C4-2B (cell line): Measurements from ENCODE around the gene PLEKHA8.

Experiments
- H3K27ac ChIP-seq: fragments of 450-650 bp; 2 replicates; pipeline ENCODE4 v1.5.1; 2017
- ZFX ChIP-seq: fragments of 450-650 bp; IDR thresholded peaks from 2 replicates; pipeline ENCODE4 v1.6.1; 2017
- TF ChIP-seq, protein P1 (sequence below): fragments of 450-650 bp; conservative IDR thresholded peaks from 2 replicates; pipeline ENCODE4 v1.5.1; 2017; ENCODE audit warnings: mild to moderate bottlenecking

PLEKHA8 gene

DNA sequence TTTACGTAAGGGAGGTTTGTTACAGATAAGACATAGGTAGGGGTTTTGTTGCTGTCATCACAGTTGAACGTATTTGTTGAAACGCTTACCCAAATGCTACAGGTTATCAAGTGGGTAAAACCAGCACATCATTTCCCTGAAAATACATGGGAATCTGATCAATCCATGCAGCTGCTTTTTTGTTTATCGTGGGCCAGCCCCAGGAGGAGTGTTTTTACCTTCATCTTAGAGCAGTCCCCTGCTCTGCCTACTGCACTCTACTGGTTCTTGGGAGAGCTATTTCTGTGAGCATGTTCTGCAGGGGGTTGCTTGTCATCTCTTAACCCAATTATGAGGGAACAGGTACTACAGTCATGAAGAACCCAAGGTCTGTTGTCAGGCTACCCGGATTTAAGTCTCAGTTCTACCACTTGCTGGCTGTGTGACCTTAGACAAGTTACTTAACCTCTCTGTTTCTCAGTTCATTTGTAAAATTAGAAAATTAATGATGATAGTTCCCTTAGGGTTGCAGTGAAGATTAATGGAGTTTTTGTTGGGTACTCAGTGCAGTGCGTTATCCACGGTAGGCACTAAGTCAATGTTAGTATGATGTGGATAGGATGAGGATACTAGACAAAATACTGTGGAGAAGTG lies 121.5 kb downstream of the PLEKHA8 start:
- TF ChIP-seq, protein P1, sequence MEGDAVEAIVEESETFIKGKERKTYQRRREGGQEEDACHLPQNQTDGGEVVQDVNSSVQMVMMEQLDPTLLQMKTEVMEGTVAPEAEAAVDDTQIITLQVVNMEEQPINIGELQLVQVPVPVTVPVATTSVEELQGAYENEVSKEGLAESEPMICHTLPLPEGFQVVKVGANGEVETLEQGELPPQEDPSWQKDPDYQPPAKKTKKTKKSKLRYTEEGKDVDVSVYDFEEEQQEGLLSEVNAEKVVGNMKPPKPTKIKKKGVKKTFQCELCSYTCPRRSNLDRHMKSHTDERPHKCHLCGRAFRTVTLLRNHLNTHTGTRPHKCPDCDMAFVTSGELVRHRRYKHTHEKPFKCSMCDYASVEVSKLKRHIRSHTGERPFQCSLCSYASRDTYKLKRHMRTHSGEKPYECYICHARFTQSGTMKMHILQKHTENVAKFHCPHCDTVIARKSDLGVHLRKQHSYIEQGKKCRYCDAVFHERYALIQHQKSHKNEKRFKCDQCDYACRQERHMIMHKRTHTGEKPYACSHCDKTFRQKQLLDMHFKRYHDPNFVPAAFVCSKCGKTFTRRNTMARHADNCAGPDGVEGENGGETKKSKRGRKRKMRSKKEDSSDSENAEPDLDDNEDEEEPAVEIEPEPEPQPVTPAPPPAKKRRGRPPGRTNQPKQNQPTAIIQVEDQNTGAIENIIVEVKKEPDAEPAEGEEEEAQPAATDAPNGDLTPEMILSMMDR = no peak
- TF ChIP-seq ZFX = no peak
- H3K27ac ChIP-seq = peak overlapping the region; percentile 12

DNA sequence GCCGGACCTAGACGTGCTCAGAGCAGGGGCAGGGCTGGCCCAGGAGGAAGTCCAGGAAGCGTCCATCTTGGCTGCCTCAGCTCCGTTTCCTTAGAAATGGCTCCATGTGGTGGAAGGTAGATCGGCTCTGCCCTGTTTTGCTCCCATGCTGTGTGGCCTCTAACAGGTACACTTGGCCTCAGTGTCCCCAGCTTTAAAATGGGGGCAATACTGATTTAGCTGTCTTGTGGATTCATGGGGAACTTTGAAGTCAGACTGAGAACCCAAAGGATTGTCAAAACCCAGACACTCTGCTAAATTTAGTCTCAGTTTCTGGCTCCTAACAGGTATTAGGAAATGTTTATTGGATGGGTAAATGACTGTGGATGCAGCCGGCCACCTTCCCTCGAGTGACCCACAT lies 122.5 kb downstream of the PLEKHA8 start:
- TF ChIP-seq, protein P1 = no peak
- TF ChIP-seq ZFX = no peak
- no peak overlapping the region for H3K27ac ChIP-seq

DNA sequence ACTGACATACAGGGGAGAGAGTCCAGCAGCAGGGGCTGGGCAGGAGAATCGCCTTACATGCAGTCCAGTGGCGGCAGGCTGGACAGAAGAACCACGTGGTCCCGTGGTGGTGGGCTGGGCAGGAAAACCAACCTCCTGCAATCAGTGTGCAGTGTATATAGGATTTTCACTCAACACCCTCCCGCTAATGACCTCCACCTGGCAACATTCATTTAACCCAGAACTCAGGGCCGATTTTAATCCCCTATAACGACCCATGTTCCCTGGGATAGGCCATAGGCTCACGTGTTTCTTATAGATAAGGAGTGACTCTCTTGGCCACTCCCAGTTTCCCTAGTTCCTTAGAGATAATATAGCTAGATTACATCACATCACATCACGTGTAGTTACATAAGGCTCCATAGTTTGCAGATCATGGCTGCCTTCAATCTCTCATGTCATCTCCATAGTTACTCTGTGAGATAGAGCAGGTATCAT lies 125.9 kb downstream of the PLEKHA8 start:
- no peak overlapping the region for H3K27ac ChIP-seq
- TF ChIP-seq, protein P1 = no peak
- no peak for TF ChIP-seq ZFX

DNA sequence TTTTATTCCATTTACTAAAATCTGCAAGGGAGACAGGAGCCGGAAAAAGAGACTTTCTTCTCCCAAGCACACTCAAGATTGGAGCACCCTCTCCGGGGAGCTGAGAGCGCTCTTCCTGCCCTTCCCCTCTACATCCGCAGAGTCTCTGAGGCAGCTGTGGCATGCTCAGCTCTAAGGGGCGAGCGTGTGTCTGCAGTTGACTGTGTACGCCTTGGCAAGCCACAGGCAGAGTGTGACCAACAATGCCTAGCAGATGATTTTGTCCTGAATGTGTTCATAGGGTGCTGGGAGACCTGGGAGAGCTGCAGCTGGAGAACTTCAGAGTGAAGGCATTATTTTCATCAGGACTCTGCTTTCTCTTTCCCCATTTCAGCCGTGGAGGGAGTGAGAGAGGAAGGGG lies 127.3 kb downstream of the PLEKHA8 start:
- TF ChIP-seq, protein P1 = no peak
- TF ChIP-seq ZFX = no peak
- no peak overlapping the region for H3K27ac ChIP-seq

DNA sequence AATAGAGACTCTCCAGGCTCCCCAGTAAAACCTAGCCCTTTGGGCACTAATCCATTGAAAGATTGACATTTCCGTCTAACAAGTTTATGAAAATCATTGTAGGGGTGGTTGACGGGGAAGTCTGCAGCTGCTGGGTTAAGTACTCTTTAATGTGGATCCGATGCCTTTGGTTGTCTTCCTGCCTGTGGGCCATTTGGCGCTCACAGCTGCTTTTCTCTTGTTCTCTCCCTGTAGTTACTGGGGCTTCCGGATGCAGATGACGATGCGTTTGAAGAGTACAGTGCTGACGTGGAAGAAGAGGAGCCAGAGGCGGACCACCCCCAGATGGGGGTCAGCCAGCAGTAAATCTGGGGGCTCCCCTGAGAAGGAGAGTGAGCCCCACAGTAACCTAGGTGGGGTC lies 129.0 kb downstream of the PLEKHA8 start:
- no peak for TF ChIP-seq ZFX
- TF ChIP-seq, protein P1 = no peak
- no peak overlapping the region for H3K27ac ChIP-seq

DNA sequence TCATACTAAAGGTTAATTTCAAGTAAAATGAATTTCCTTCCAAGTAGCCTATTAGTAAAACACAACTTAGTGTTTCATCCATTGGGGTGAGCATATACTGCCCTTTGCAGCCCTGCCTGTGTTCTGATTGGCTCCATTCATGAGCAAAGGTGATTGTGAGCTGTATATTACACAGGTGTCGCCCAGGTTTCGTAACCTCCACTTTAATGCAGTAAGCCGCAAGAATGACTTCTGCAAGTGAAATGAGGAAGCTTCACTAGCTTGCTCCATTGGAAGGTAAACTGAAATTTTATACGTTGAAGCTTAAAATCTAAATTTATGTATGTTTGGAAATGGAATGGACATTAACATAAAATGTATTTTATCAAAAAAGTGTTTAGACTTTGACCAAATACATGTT lies 131.0 kb downstream of the PLEKHA8 start:
- no peak overlapping the region for H3K27ac ChIP-seq
- no peak for TF ChIP-seq ZFX

DNA sequence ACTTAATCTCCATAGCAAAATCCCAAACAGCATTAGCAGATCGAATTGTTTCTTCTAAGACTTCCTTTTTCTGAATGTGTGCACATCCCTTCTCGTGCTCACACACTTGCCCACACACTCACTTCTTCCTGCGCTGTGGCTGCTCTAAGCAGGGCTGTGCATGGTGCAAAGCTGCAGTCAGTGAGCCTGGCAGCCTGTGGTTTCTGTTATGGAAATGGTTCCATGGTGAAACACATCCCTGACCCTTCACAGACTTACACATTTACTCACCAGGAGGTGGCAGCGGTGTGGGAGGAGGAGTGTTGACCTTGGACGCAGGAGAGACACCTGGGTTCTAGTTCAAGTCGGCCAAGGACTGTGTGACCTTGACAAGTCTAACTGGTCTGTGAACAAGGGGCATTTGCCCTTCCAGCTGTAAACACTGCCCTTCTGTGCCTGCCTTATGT lies 131.5 kb downstream of the PLEKHA8 start:
- no peak for TF ChIP-seq ZFX
- TF ChIP-seq, protein P1 = peak; percentile 55
- no peak overlapping the region for H3K27ac ChIP-seq

DNA sequence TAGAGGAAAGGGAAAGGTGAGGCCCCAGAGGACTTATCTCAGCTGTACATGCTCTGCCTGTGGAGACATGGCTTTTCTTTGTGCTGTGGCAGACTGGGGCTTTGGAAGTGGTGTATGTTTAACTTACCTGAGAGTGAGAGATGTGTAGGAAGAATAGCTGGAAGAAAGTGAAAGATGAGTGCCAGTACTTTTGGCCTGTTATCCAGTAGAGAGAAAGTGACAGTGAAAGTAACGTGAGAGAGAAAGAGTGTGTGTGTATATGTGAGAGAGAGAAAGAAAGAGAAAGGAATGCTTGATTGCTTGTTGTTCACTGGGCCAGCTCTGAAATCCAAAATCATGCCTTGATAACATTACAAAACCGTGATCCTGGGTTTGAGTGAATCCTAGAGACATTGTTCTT lies 132.1 kb downstream of the PLEKHA8 start:
- no peak overlapping the region for H3K27ac ChIP-seq
- no peak for TF ChIP-seq ZFX
- TF ChIP-seq, protein P1 = no peak
